ENCODE measurements around the gene SFMBT1.

SFMBT1 gene

GRCh38 chr3:52904000-52904399, 141.9 kb downstream of the SFMBT1 start:
- TF ChIP-seq CTCF (IDR thresholded peaks at IDR 0.05; ENCODE audit: extremely low read depth, insufficient read depth, missing control alignments) = no peak
- in situ Hi-C loops (cut with MboI; ENCODE audit: low pct_unique_long_range_greater_than_20kb, low sequenced_read_pairs, unreplicated experiment) = no loop called here
- DNase-seq (ENCODE audit: low spot score) = no peak

GRCh38 chr3:52897130-52898122, 148.4 kb downstream of the SFMBT1 start, which contains the start of gene STIMATE:
STIMATE (minus strand) TSS chr3:52897548; CDS start chr3:52897450, 98 bp downstream.
- TF ChIP-seq CTCF (IDR thresholded peaks at IDR 0.05; ENCODE audit: extremely low read depth, insufficient read depth, missing control alignments) = no peak
- DNase-seq (ENCODE audit: low spot score) = peak; percentile 97
- in situ Hi-C loops (cut with MboI; ENCODE audit: low pct_unique_long_range_greater_than_20kb, low sequenced_read_pairs, unreplicated experiment) = no loop called here

DNA sequence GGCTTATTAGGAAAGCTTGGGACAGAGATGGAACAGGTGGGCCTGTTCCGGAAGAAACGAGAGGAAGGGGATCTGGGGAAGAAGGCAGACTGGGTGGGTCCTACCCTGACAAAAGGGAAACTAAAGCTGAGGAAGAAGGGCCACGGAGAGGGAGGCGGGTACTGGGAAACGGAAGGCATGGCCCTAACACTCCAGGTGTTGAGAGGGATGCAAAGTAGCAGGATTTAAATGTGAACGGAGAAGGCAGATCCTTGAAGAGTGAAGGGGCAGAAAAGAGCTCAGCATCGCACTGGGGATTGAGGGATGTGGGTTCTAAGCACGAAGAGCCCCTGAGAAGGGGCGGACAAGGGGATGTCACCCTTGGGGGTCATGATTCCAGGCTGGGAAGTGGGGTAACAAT, 149.3 kb downstream of the SFMBT1 start:
- in situ Hi-C loops (cut with MboI; ENCODE audit: low pct_unique_long_range_greater_than_20kb, low sequenced_read_pairs, unreplicated experiment) = no loop called here
- peak; percentile 42 for DNase-seq (ENCODE audit: low spot score)
- TF ChIP-seq CTCF (IDR thresholded peaks at IDR 0.05; ENCODE audit: extremely low read depth, insufficient read depth, missing control alignments) = no peak

DNA sequence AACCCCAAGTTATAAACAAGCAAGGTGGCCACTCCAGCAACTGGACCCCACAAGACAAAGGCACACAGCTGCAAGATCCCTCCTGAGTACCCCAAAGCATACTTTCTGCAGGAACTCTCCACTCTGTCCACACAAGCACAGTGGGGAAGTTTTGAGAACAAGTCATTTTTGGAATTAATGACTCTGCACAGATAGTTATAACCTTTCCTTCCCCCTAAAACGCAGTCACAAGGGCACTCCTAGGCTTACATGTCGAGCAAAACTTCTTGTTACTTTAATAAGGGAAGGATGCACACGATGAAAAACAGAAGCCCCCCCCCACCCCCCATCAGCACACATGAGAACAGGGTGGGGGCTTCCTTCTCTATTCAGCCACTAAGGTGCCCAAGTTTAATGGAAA, 149.7 kb downstream of the SFMBT1 start:
- DNase-seq (ENCODE audit: low spot score) = no peak
- no peak for TF ChIP-seq CTCF (IDR thresholded peaks at IDR 0.05; ENCODE audit: extremely low read depth, insufficient read depth, missing control alignments)
- in situ Hi-C loops (cut with MboI; ENCODE audit: low pct_unique_long_range_greater_than_20kb, low sequenced_read_pairs, unreplicated experiment) = no loop called here

- TF ChIP-seq CTCF (IDR thresholded peaks at IDR 0.05; ENCODE audit: extremely low read depth, insufficient read depth, missing control alignments) = no peak
- in situ Hi-C loops (cut with MboI; ENCODE audit: low pct_unique_long_range_greater_than_20kb, low sequenced_read_pairs, unreplicated experiment) = no loop called here
- no peak for DNase-seq (ENCODE audit: low spot score)
Observed at GRCh38 chr3:52895418-52895817, 150.5 kb downstream of the SFMBT1 start.

- in situ Hi-C loops (cut with MboI; ENCODE audit: low pct_unique_long_range_greater_than_20kb, low sequenced_read_pairs, unreplicated experiment) = no loop called here
Observed at GRCh38 chr3:52894756-52895155, 151.1 kb downstream of the SFMBT1 start.

More at GRCh38 chr3:52894756-52895155, 151.1 kb downstream of the SFMBT1 start:
- no peak for DNase-seq (ENCODE audit: low spot score)
- no peak for TF ChIP-seq CTCF (IDR thresholded peaks at IDR 0.05; ENCODE audit: extremely low read depth, insufficient read depth, missing control alignments)
